H1 (cell line): ENCODE results near the gene RABL6. TPM values are rescaled to one million over a fixed set of nuclear protein-coding genes. Genes with fewer than 3 reads are reported as not detected.

Source experiments
- CTCF ChIA-PET: fragments of 300-600 bp; sonication (Branson Sonifier 250); formaldehyde crosslinking; loops from one replicate; lab custom pipeline; 2021; ENCODE audit not compliant: partially characterized antibody; lab: Charles Lee
- POLR2A ChIA-PET: fragments of 300-600 bp; sonication (Branson Sonifier 250); formaldehyde crosslinking; loops from one replicate; lab custom pipeline; 2021; ENCODE audit warnings: inconsistent platforms; ENCODE audit not compliant: partially characterized antibody; lab: Charles Lee
- DNase-seq, 2 experiments: peaks; one replicate each; pipeline versions ENCODE4 v3.0.0 to v3.0.0-alpha.2; 2010 to 2022; ENCODE audit warnings: low spot score in 2 of 2, low read depth in 1 of 2, mixed read lengths in 1 of 2
- FAIRE-seq: peaks from 2 replicates; lab custom pipeline; 2011; peaks lifted over from hg19 to GRCh38; lab: Jason Lieb, UNC
- H2AFZ ChIP-seq: 2 replicates; pipeline ENCODE4 v1.8.1; 2012; ENCODE audit warnings: low read length, inconsistent platforms
- H2AK5ac ChIP-seq: 2 replicates; pipeline ENCODE4 v1.6.1; 2013; ENCODE audit warnings: low read depth, low read length
- H2BK120ac ChIP-seq: replicated peaks from 2 replicates; pipeline ENCODE3; 2013; ENCODE audit warnings: low read depth, low read length, inconsistent platforms
- H2BK12ac ChIP-seq: 2 replicates; pipeline ENCODE4 v1.6.1; 2013; ENCODE audit warnings: low read depth, low read length
- H2BK15ac ChIP-seq: 2 replicates; pipeline ENCODE4 v1.6.1; 2013; ENCODE audit warnings: low read length
- H2BK20ac ChIP-seq: 2 replicates; pipeline ENCODE4 v1.6.1; 2013; ENCODE audit warnings: low read length
- H2BK5ac ChIP-seq: 2 replicates; pipeline ENCODE4 v1.6.1; 2013; ENCODE audit warnings: low read depth, low read length
- H3K14ac ChIP-seq: 2 replicates; pipeline ENCODE4 v1.6.1; 2013; ENCODE audit warnings: inconsistent platforms; ENCODE audit not compliant: insufficient read length
- H3K18ac ChIP-seq: 2 replicates; pipeline ENCODE4 v1.6.1; 2013; ENCODE audit warnings: low read length; ENCODE audit errors: extremely low read depth
- H3K23ac ChIP-seq: 2 replicates; pipeline ENCODE4 v1.6.1; 2013; ENCODE audit warnings: inconsistent platforms; ENCODE audit not compliant: insufficient read length
- H3K23me2 ChIP-seq: 2 replicates; pipeline ENCODE4 v1.6.1; 2013; ENCODE audit warnings: low read depth, low read length
- H3K27ac ChIP-seq: 2 replicates; pipeline ENCODE4 v1.6.1; 2011; ENCODE audit warnings: low read depth, low read length, inconsistent platforms
- H3K27me3 ChIP-seq, 4 experiments: replicated peaks in 1 of 4; 1 replicate in 1 of 4; 2 replicates in 3 of 4; pipeline versions ENCODE4 v1.6.1 to v1.8.1; 2011 to 2013; ENCODE audit warnings: low read length in 3 of 4, mild to moderate bottlenecking in 3 of 4, inconsistent platforms in 2 of 4, mixed read lengths in 2 of 4, moderate library complexity in 1 of 4; ENCODE audit not compliant: control insufficient read depth in 3 of 4, insufficient read depth in 3 of 4; ENCODE audit errors: extremely low read depth in 1 of 4
- H3K36me3 ChIP-seq, 4 experiments: 2 replicates each; pipeline versions ENCODE4 v1.6.1 to v1.8.1; 2011 to 2013; ENCODE audit warnings: mild to moderate bottlenecking in 4 of 4, low read length in 3 of 4, moderate library complexity in 2 of 4, control low read depth in 1 of 4, inconsistent platforms in 1 of 4; ENCODE audit not compliant: insufficient read depth in 4 of 4, control insufficient read depth in 2 of 4
- H3K4ac ChIP-seq: replicated peaks from 2 replicates; pipeline ENCODE3; 2013; ENCODE audit warnings: low read length, low read depth, mixed read lengths, inconsistent platforms; ENCODE audit not compliant: insufficient read length
- H3K4me1 ChIP-seq, 4 experiments: replicated peaks in 1 of 4; 1 replicate in 1 of 4; 2 replicates in 3 of 4; pipeline versions ENCODE4 v1.6.1 to v1.8.1; 2011 to 2013; ENCODE audit warnings: low read length in 3 of 4, inconsistent platforms in 2 of 4, mixed read lengths in 1 of 4; ENCODE audit not compliant: insufficient read depth in 4 of 4, control insufficient read depth in 3 of 4
- H3K4me2 ChIP-seq, 2 experiments: 2 replicates each; pipeline versions ENCODE4 v1.6.1 to v1.8.1; 2011 to 2013; ENCODE audit warnings: low read depth in 2 of 2, low read length in 2 of 2, control low read depth in 1 of 2, inconsistent platforms in 1 of 2, mild to moderate bottlenecking in 1 of 2; ENCODE audit not compliant: insufficient read depth in 1 of 2
- H3K4me3 ChIP-seq, 4 experiments: fragments of 200-600, 300-600 bp in 1 of 4; sonication (generic), shearing (Covaris generic), sonication (Bioruptor Twin) in 1 of 4; 2 replicates each; pipeline versions ENCODE4 v1.5.1 to v1.8.1; 2011 to 2016; ENCODE audit warnings: low read length in 4 of 4, low read depth in 3 of 4, control low read depth in 2 of 4, inconsistent platforms in 2 of 4, mild to moderate bottlenecking in 2 of 4, mixed read lengths in 1 of 4, moderate library complexity in 1 of 4; ENCODE audit not compliant: insufficient read depth in 2 of 4; ENCODE audit errors: extremely low read depth in 1 of 4
- H3K56ac ChIP-seq: replicated peaks from 2 replicates; pipeline ENCODE3; 2013; ENCODE audit warnings: low read depth, mild to moderate bottlenecking, mixed read lengths, low read length, inconsistent platforms; ENCODE audit not compliant: insufficient read length
- H3K79me1 ChIP-seq: 2 replicates; pipeline ENCODE4 v1.6.1; 2013; ENCODE audit warnings: low read depth, low read length, control low read depth
- H3K79me2 ChIP-seq, 2 experiments: 2 replicates each; pipeline versions ENCODE4 v1.6.1 to v1.8.1; 2012 to 2013; ENCODE audit warnings: low read length in 2 of 2, mild to moderate bottlenecking in 2 of 2, inconsistent platforms in 1 of 2; ENCODE audit not compliant: insufficient read depth in 2 of 2, control insufficient read depth in 1 of 2
- H3K9ac ChIP-seq, 4 experiments: replicated peaks in 1 of 4; 1 replicate in 1 of 4; 2 replicates in 3 of 4; pipeline versions ENCODE4 v1.6.1 to v1.8.1; 2011 to 2013; ENCODE audit warnings: low read depth in 3 of 4, low read length in 3 of 4, control low read depth in 2 of 4, mild to moderate bottlenecking in 2 of 4, moderate library complexity in 2 of 4, inconsistent platforms in 1 of 4; ENCODE audit errors: extremely low read depth in 1 of 4
- H3K9me3 ChIP-seq, 2 experiments: 2 replicates each; pipeline versions ENCODE4 v1.6.1 to v1.8.1; 2012 to 2013; ENCODE audit warnings: mild to moderate bottlenecking in 2 of 2, moderate library complexity in 2 of 2, control low read depth in 1 of 2, inconsistent platforms in 1 of 2, low read depth in 1 of 2, low read length in 1 of 2, mixed read lengths in 1 of 2; ENCODE audit not compliant: insufficient read depth in 2 of 2
- H4K20me1 ChIP-seq, 2 experiments: replicated peaks in 1 of 2; 2 replicates each; pipeline versions ENCODE3 to v1.8.1; 2011 to 2013; ENCODE audit warnings: inconsistent platforms in 2 of 2, low read length in 2 of 2, mild to moderate bottlenecking in 1 of 2; ENCODE audit not compliant: insufficient read depth in 2 of 2, control insufficient read depth in 1 of 2
- H4K5ac ChIP-seq: 2 replicates; pipeline ENCODE4 v1.6.1; 2013; ENCODE audit warnings: low read length, low read depth, mixed read lengths, inconsistent platforms; ENCODE audit not compliant: insufficient read length
- H4K8ac ChIP-seq: 2 replicates; pipeline ENCODE4 v1.8.0; 2013; ENCODE audit warnings: mild to moderate bottlenecking, moderate library complexity, low read length, inconsistent platforms; ENCODE audit not compliant: insufficient read depth; ENCODE audit errors: extremely low read depth
- H4K91ac ChIP-seq: replicated peaks from 2 replicates; pipeline ENCODE3; 2013; ENCODE audit warnings: low read length, mixed read lengths, inconsistent platforms; ENCODE audit not compliant: insufficient read length
- CEBPB ChIP-seq: IDR thresholded peaks from 2 replicates; pipeline ENCODE4 v1.6.1; 2012; ENCODE audit warnings: low read depth, low read length
- FOSL1 ChIP-seq: IDR thresholded peaks from 2 replicates; pipeline ENCODE4 v1.6.1; 2011; ENCODE audit warnings: mild to moderate bottlenecking, low read depth, low read length, moderate library complexity; ENCODE audit not compliant: insufficient read depth
- KDM5A ChIP-seq: fragments of 200-600 bp; IDR thresholded peaks from 2 replicates; pipeline ENCODE4 v1.7.1; 2012; ENCODE audit warnings: mild to moderate bottlenecking, low read length, inconsistent platforms, mixed read lengths
- RAD21 ChIP-seq, 2 experiments: IDR thresholded peaks in 1 of 2; conservative IDR thresholded peaks in 1 of 2; 2 replicates each; pipeline ENCODE4 v1.6.1; 2011; ENCODE audit warnings: low read depth in 2 of 2, low read length in 2 of 2, improper control_type of control experiment in 1 of 2, inconsistent platforms in 1 of 2, mild to moderate bottlenecking in 1 of 2, moderate library complexity in 1 of 2
- SP4 ChIP-seq: IDR thresholded peaks from 2 replicates; pipeline ENCODE4 v1.6.1; 2012; ENCODE audit warnings: low read length, inconsistent platforms
- TAF7 ChIP-seq: optimal IDR thresholded peaks from 2 replicates; pipeline ENCODE3; 2011; ENCODE audit warnings: low read depth, mild to moderate bottlenecking, inconsistent platforms, low read length, moderate library complexity, borderline replicate concordance
- WGBS, 2 experiments: shearing (Covaris generic) in 1 of 2; methylation state at CpG; one replicate each; pipeline versions ENCODE4 v1.1.6 to v1.1.7; 2013 to 2015; ENCODE audit warnings: low lambda C conversion rate in 2 of 2, mixed read lengths in 2 of 2, inconsistent platforms in 1 of 2, low coverage in 1 of 2, missing lambda C conversion rate in 1 of 2; ENCODE audit not compliant: insufficient replicate concordance in 2 of 2, insufficient coverage in 1 of 2, insufficient read length in 1 of 2; ENCODE audit errors: extremely low coverage in 1 of 2, missing lambda C conversion rate in 1 of 2; 5-methylcytosine and 5-hydroxymethylcytosine counted together
- polyA plus RNA-seq, 7 experiments: library from polyadenylated mRNA; depleted of rRNA in 3 of 7; stranded (reverse) in 5 of 7; unstranded in 2 of 7; fragments of >200 nt in 5 of 7; fragments of 200-250 nt in 2 of 7; gene quantifications; 1 replicate in 5 of 7; 2 replicates in 1 of 7; 4 replicates in 1 of 7; pipeline versions ENCODE4 v1.2.1 to v1.2.3, GENCODE V29; 2011 to 2013; ENCODE audit warnings: missing spikeins in 2 of 7, mixed read lengths in 2 of 7
- total RNA-seq: library from RNA; stranded (reverse); fragmentation: NEBNext Ultra II Directional; extraction: Animal tissue kit (Norgen Biotek cat#: 25700); gene quantifications from 2 replicates; pipeline ENCODE4 v1.2.1, GENCODE V29; 2021
- TF ChIP-seq, protein P1 (sequence below): IDR thresholded peaks from 2 replicates; pipeline ENCODE4 v1.6.1; 2011; ENCODE audit warnings: low read depth, mild to moderate bottlenecking, low read length; ENCODE audit not compliant: insufficient read depth

RABL6 gene
- total and polyA plus RNA-seq, 2 of the 8 experiments (the other 6 are each of a cell fraction or from before 2014, with no cell fraction given), result 70.1 to 130 TPM

DNA sequence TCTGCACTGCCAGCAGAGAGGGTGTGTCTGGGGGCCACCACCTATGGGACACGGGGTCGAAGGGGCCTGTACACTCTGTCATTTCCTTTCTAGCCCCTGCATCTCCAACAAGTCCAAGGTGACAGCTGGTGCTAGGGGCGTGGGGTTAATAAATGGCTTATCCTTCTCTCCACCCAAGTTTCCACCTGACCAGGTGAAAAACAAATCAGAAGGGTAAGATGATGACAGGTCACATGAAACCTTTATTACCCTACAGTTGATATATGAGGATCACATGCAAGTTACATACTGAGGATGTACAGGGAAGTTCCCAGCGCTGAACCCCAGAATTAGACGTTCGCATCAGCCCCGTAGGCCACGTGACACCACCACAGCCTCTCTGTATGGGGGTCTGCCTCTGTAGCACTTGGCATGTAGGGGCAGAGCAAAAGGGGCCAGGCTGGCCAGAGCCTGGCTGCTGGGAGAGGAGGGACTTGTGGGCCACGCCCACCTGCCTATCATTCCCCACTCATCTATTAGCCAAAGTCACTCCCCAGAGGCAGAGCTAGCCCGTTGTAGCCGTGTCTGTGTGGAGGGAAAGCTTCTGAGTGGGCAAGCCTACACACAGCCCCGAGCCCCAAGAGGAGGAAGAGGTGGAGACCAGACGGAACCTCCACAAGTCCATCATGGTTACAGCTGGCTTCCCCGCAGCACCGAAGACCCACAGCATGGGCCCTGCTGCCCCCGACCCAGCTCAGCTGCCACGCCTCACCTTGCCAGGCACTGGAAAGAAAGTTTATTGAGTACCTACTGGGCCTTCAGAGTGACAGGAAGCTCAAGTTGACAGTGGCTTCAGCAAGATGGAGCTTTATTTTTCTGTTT lies 14.4 kb upstream of the RABL6 start:
- no peak overlapping the region for H3K4ac ChIP-seq
- no peak overlapping the region for H2BK15ac ChIP-seq
- no peak overlapping the region; a peak in 2 of 7 replicates for H3K9ac ChIP-seq
- no peak overlapping the region for H3K14ac ChIP-seq
- peaks cover 0 to 11% (median 6%) of the 10 kb centered on the region in 4 experiments; a peak in 5 of 7 replicates for H3K4me1 ChIP-seq
- no peaks in the 10 kb centered on the region for H3K9me3 ChIP-seq
- 0 out of 7 replicates have a peak, but pooled peaks cover 0 to under 1% (median 0%) of the 10 kb centered on the region in 4 experiments for H3K27me3 ChIP-seq
- H4K91ac ChIP-seq, result no peak overlapping the region
- no peaks in the 10 kb centered on the region for H3K79me2 ChIP-seq
- no peak overlapping the region for H2BK5ac ChIP-seq
- FAIRE-seq (no peak), DNase-seq (no peak)
- H2BK20ac ChIP-seq, result no peak overlapping the region
- no peak overlapping the region for H3K18ac ChIP-seq
- H3K56ac ChIP-seq, result no peak overlapping the region
- H2BK120ac ChIP-seq, result no peak overlapping the region
- 85% methylated on average over 17 of the region's 17 CpGs; no CpG with 5 or more reads in 1 of the 2 experiments for WGBS, 2 experiments
- H2AK5ac ChIP-seq, result no peak overlapping the region
- no peaks in the 10 kb centered on the region; the same call in 1 of the 2 replicates for H3K23me2 ChIP-seq
- H3K4me2 ChIP-seq, result no peak overlapping the region
- no peaks in the 10 kb centered on the region for H3K36me3 ChIP-seq
- H4K8ac ChIP-seq, result 0 out of 2 replicates have a peak overlapping the region, but pooled peaks have one; percentile 11
- POLR2A ChIA-PET, result interaction anchor here (1.0 to 1.6 kb wide), 6 partner anchors 14 to 66 kb away, joined by 3 to 4 read pairs (median 3); partner anchors contain the start of gene RABL6
- H3K23ac ChIP-seq, result no peak overlapping the region
- no peak overlapping the region for H3K4me3 ChIP-seq
- H2AFZ ChIP-seq, result no peak overlapping the region
- no peak overlapping the region for H4K5ac ChIP-seq
- H4K20me1 ChIP-seq, result peaks cover 0 to 8% of the 10 kb centered on the region in 2 experiments
- H3K27ac ChIP-seq, result no peak overlapping the region
- CTCF ChIA-PET, result interaction anchor here (0.6 to 2.4 kb wide), 17 partner anchors 12 to 742 kb away, joined by 3 to 16 read pairs (median 4); partner anchors contain the start of genes ABCA2 and LCN8
- no peak overlapping the region for H2BK12ac ChIP-seq
- no peaks in the 10 kb centered on the region; the same call in 1 of the 2 replicates for H3K79me1 ChIP-seq
- TF ChIP-seq, protein P1, sequence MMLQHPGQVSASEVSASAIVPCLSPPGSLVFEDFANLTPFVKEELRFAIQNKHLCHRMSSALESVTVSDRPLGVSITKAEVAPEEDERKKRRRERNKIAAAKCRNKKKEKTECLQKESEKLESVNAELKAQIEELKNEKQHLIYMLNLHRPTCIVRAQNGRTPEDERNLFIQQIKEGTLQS, result no peak
- no peak for TF ChIP-seq RAD21 (IDR thresholded peaks at IDR 0.05 in 1 of 2, conservative IDR thresholded peaks at IDR 0.05 in 1 of 2; ENCODE audit: low read depth in 2 of 2, low read length in 2 of 2)
- no peak for TF ChIP-seq FOSL1
- no peak for TF ChIP-seq SP4
- no peak for TF ChIP-seq CEBPB
- TF ChIP-seq TAF7, result no peak
- TF ChIP-seq KDM5A, result no peak
